ENCODE measurements around the gene MT1HL1. TPM values are rescaled to one million over a fixed set of nuclear protein-coding genes. Genes with fewer than 3 reads are reported as not detected.

MT1HL1 gene
- total and polyA plus RNA-seq, 2 of the 8 experiments (the other 6 are each of a cell fraction or from before 2014, with no cell fraction given) = not detected

- TF ChIP-seq CHD7 (IDR thresholded peaks at IDR 0.05; ENCODE audit: insufficient replicate concordance, low read length) (no peak), NANOG (IDR thresholded peaks at IDR 0.05; ENCODE audit: insufficient read depth, low read depth, low read length, poor library complexity, severe bottlenecking) (no peak), RXRA (IDR thresholded peaks at IDR 0.05; ENCODE audit: insufficient read depth, low read depth, low read length) (no peak)
Observed at GRCh38 chr1:237018896-237019295, 14.7 kb upstream of the MT1HL1 start (continued).
